Measurements from ENCODE around the gene IMPDH1. TPM values are rescaled to one million over a fixed set of nuclear protein-coding genes. Genes with fewer than 3 reads are reported as not detected.

Gene IMPDH1
- total and polyA plus RNA-seq, 2 donors (not counting 1 experiment from before 2014, with no cell fraction given), result 54.9 to 90.6 TPM

DNA sequence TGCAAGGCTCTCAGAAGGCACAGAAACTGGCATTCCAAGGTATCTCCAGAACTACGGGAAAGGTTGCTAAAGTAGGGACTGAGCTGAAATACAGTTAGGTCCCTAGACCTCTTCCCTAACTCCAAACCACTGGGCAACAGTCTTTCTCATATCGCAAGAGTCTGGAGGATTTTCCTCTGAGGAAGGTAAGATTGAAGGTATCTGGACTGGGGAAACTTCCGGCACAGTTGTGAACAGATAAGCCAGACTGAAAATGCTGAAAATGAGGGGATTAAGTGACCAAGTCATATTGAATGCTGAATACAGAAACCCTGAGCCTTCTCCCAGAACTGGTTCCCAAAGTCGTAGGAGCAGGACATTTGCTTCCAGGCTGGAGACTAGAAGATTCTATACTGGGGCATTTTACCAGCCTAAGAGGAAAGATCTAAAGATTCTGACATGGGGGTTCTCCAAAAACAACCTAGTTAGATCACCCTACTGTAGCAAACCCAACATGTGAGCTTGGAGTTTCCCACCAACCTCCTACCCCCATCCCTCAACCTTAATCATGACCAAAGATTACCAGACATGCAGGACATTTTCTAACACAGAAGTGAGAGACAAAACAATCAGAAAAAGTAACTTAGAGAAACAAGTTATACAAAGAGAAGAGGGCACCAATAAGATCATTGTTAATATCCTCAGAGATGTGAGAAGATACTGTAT is 45.5 kb downstream of the IMPDH1 start:
- H3K27me3 Mint-ChIP-seq, result peaks cover 71% of the 10 kb centered on the region
- 100% methylated on average over 2 of the region's 4 CpGs for WGBS (ENCODE audit: insufficient coverage)
- Histone ChIP-seq H3K4me2 (replicated peaks; ENCODE audit: low read depth, low read length, poor library complexity, severe bottlenecking) (no peak overlapping the region), H3K79me2 (ENCODE audit: control insufficient read depth, insufficient read depth, low read length) (no peaks in the 10 kb centered on the region), H3K4me1 (ENCODE audit: control insufficient read depth in 2 of 2, insufficient read depth in 2 of 2, low read length in 2 of 2) (peaks cover 15 to 16% of the 10 kb centered on the region in 2 donors), H3K27me3 (replicated peaks in 1 of 4; ENCODE audit: control extremely low read depth in 1 of 4, control insufficient read depth in 3 of 4, insufficient read depth in 4 of 4, low read length in 3 of 4) (peaks cover 0 to 54% (median 30%) of the 10 kb centered on the region in 4 experiments), H3K9me3 (ENCODE audit: control extremely low read depth in 1 of 3, control insufficient read depth in 2 of 3, insufficient read depth in 1 of 3, low read length in 2 of 3) (peaks cover 0 to 3% (median 0%) of the 10 kb centered on the region in 3 donors), H2AFZ (ENCODE audit: insufficient read depth, low read depth, low read length, poor library complexity, severe bottlenecking) (no peak overlapping the region), H3K27ac (ENCODE audit: low read length in 2 of 2) (no peak overlapping the region), H3K4me3 (ENCODE audit: control extremely low read depth in 1 of 5, extremely low read depth in 1 of 5, insufficient read depth in 1 of 5, low read depth in 2 of 5, low read length in 4 of 5) (no peak overlapping the region), H3K9ac (ENCODE audit: low read length) (no peak overlapping the region), H3K36me3 (replicated peaks in 1 of 2; ENCODE audit: control extremely low read depth in 1 of 2, control insufficient read depth in 1 of 2, extremely low read depth in 1 of 2, insufficient read depth in 2 of 2, low read length in 1 of 2) (no peaks in the 10 kb centered on the region), H4K20me1 (ENCODE audit: control insufficient read depth, insufficient read depth, low read length, poor library complexity, severe bottlenecking) (no peaks in the 10 kb centered on the region)
- ChIA-PET CTCF (no interaction called here), POLR2A (no interaction called here)
- intact Hi-C loops (cut with micrococcal nuclease), result no loop called here
- no peaks in the 10 kb centered on the region for H3K9me3 Mint-ChIP-seq (ENCODE audit: insufficient read depth)
- H3K4me1 Mint-ChIP-seq, result peaks cover 17% of the 10 kb centered on the region
- no peak overlapping the region for H3K4me3 Mint-ChIP-seq
- TF ChIP-seq, protein P1, sequence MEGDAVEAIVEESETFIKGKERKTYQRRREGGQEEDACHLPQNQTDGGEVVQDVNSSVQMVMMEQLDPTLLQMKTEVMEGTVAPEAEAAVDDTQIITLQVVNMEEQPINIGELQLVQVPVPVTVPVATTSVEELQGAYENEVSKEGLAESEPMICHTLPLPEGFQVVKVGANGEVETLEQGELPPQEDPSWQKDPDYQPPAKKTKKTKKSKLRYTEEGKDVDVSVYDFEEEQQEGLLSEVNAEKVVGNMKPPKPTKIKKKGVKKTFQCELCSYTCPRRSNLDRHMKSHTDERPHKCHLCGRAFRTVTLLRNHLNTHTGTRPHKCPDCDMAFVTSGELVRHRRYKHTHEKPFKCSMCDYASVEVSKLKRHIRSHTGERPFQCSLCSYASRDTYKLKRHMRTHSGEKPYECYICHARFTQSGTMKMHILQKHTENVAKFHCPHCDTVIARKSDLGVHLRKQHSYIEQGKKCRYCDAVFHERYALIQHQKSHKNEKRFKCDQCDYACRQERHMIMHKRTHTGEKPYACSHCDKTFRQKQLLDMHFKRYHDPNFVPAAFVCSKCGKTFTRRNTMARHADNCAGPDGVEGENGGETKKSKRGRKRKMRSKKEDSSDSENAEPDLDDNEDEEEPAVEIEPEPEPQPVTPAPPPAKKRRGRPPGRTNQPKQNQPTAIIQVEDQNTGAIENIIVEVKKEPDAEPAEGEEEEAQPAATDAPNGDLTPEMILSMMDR (IDR thresholded peaks at IDR 0.05), result no peak
- no peak for TF ChIP-seq EZH2 (IDR thresholded peaks at IDR 0.05; ENCODE audit: borderline replicate concordance, insufficient read depth, low read depth, low read length, poor library complexity, severe bottlenecking)
- no peak for ATAC-seq (ENCODE audit: low read depth)
- H3K27ac Mint-ChIP-seq, result no peak overlapping the region
- DNase-seq, result no peak

DNA sequence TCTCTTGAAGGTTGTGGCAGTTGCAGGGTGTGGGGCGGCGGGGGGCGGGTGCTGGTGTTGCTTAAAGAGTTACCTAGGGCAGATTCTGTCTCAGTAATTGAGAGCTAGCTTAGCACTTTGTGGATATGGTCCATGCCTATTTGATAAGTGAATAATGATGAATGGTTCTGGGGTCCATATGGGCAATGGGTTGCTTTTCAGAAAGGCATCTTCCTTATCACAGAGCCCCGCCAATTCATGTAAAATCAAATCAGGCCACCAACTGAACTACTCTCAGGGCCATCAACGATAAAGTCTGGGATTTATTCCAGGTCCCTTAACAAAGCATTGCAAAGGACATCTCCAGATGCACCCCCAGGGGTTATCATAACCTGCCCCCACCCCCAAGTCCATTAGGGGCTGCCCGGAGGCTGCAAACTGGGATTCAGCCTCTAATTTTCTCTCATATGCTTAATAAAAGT is 46.5 kb downstream of the IMPDH1 start:
- Mint-ChIP-seq H3K4me3 (no peak overlapping the region), H3K9me3 (ENCODE audit: insufficient read depth) (no peaks in the 10 kb centered on the region), H3K27ac (no peak overlapping the region), H3K27me3 (peaks cover 78% of the 10 kb centered on the region), H3K4me1 (peaks cover 17% of the 10 kb centered on the region)
- Histone ChIP-seq H3K9ac (ENCODE audit: low read length) (no peak overlapping the region), H3K36me3 (replicated peaks in 1 of 2; ENCODE audit: control extremely low read depth in 1 of 2, control insufficient read depth in 1 of 2, extremely low read depth in 1 of 2, insufficient read depth in 2 of 2, low read length in 1 of 2) (no peaks in the 10 kb centered on the region), H3K27ac (ENCODE audit: low read length in 2 of 2) (no peak overlapping the region), H3K79me2 (ENCODE audit: control insufficient read depth, insufficient read depth, low read length) (no peaks in the 10 kb centered on the region), H3K4me2 (replicated peaks; ENCODE audit: low read depth, low read length, poor library complexity, severe bottlenecking) (no peak overlapping the region), H3K9me3 (ENCODE audit: control extremely low read depth in 1 of 3, control insufficient read depth in 2 of 3, insufficient read depth in 1 of 3, low read length in 2 of 3) (peaks cover 0 to 3% (median 0%) of the 10 kb centered on the region in 3 donors), H3K27me3 (replicated peaks in 1 of 4; ENCODE audit: control extremely low read depth in 1 of 4, control insufficient read depth in 3 of 4, insufficient read depth in 4 of 4, low read length in 3 of 4) (peaks cover 0 to 61% (median 30%) of the 10 kb centered on the region in 4 experiments), H2AFZ (ENCODE audit: insufficient read depth, low read depth, low read length, poor library complexity, severe bottlenecking) (no peak overlapping the region), H4K20me1 (ENCODE audit: control insufficient read depth, insufficient read depth, low read length, poor library complexity, severe bottlenecking) (no peaks in the 10 kb centered on the region), H3K4me3 (ENCODE audit: control extremely low read depth in 1 of 5, extremely low read depth in 1 of 5, insufficient read depth in 1 of 5, low read depth in 2 of 5, low read length in 4 of 5) (no peak overlapping the region), H3K4me1 (ENCODE audit: control insufficient read depth in 2 of 2, insufficient read depth in 2 of 2, low read length in 2 of 2) (peaks cover 15 to 16% of the 10 kb centered on the region in 2 donors)
- no peak for DNase-seq
- 92% methylated on average over 3 of the region's 6 CpGs for WGBS (ENCODE audit: insufficient coverage)
- no peak for ATAC-seq (ENCODE audit: low read depth)
- CTCF ChIA-PET, result no interaction called here
- intact Hi-C loops (cut with micrococcal nuclease), result no loop called here
- POLR2A ChIA-PET, result no interaction called here
- TF ChIP-seq, protein P1 (IDR thresholded peaks at IDR 0.05), result no peak
- no peak for TF ChIP-seq EZH2 (IDR thresholded peaks at IDR 0.05; ENCODE audit: borderline replicate concordance, insufficient read depth, low read depth, low read length, poor library complexity, severe bottlenecking)

Measured in B cell (primary cell).